ENCODE data around the gene NUDT7.

NUDT7 gene

GRCh38 chr16:77782694-77783093, 60.4 kb downstream of the NUDT7 start:
- DNase-seq, result no peak

- DNase-seq, result no peak
Observed at GRCh38 chr16:77784441-77785372, 62.4 kb downstream of the NUDT7 start.

- DNase-seq, result no peak
Observed at GRCh38 chr16:77785373-77785764, 63.1 kb downstream of the NUDT7 start.

GRCh38 chr16:77786186-77786847, 64.0 kb downstream of the NUDT7 start:
- DNase-seq, result no peak

GRCh38 chr16:77787452-77787851, 65.1 kb downstream of the NUDT7 start:
- no peak for DNase-seq

- DNase-seq, result peak; percentile 21
Observed at GRCh38 chr16:77788181-77789084, 66.1 kb downstream of the NUDT7 start, which contains the start of gene VAT1L. Gene VAT1L, plus strand, starts transcription at chr16:77788564. Its CDS starts 119 bp downstream, at chr16:77788683.

- DNase-seq, result no peak
Observed at GRCh38 chr16:77789085-77790008, 67.0 kb downstream of the NUDT7 start.

- no peak for DNase-seq
Observed at GRCh38 chr16:77790009-77790372, 67.7 kb downstream of the NUDT7 start.

GRCh38 chr16:77790912-77791311, 68.6 kb downstream of the NUDT7 start:
- no peak for DNase-seq

Data from COR-L47 (cell line).